22Rv1 (cell line): ENCODE results near the gene KCNJ15.

Source experiments
- CTCF ChIP-seq: fragments of 450-650 bp; IDR thresholded peaks from 2 replicates; pipeline ENCODE4 v1.5.1; 2017; ENCODE audit warnings: mild to moderate bottlenecking
- ZFX ChIP-seq: fragments of 450-650 bp; IDR thresholded peaks from 2 replicates; pipeline ENCODE4 v1.6.1; 2017; ENCODE audit warnings: antibody characterized with exemption, borderline replicate concordance

DNA sequence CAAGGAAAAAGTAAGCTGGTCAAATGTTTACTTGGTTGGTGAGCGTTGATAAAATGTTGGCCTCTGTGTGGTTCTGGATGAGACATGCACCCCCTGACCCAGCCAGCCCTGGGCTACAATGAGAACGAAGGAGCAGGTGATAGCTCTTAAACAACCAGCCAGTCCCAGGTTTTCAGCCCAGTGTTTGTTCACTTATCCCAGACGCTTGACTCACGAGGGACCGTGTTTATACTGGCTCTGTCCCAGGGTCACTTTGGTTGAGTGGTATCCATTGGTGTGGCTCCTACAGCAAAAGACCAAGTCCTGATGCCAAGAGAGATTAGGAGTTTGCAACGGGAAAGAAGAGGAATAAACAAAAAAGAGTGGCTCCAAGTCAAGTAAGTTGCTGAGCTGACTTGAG lies 86.9 kb downstream of the KCNJ15 start:
- TF ChIP-seq CTCF: no peak
- TF ChIP-seq ZFX: no peak
